Measurements from ENCODE around the gene PDS5A. TPM values are rescaled to one million over a fixed set of nuclear protein-coding genes. Genes with fewer than 3 reads are reported as not detected.

Gene PDS5A
- total and polyA plus RNA-seq, 2 donors from 2014 or later, result 13.1 to 59.8 TPM

DNA sequence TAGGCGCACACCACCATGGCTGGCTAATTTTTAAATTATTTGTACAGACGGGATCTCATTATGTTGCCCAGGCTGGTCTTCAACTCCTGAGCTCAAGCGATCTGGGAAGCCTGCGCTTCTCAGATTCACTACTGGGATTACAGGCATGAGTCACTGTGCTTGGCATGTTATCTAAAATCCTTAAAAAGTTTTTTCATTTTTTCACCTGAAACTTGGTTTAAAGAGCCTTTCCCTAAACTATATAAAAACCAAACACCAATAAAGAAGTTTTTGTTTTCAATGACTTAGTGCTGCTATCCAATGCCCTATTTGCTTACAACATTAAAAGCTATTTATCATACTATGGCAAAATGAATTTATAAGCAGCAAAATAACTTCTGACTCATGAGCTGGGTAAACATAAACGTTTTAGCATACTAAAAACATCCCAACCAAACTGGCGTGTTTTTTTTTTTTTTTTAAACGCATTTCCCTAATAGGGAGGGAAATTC, 151.9 kb downstream of the PDS5A start:
- no peak for FAIRE-seq
- H3K27ac ChIP-seq (ENCODE audit: low read depth in 2 of 2, low read length in 2 of 2), result no peak overlapping the region

DNA sequence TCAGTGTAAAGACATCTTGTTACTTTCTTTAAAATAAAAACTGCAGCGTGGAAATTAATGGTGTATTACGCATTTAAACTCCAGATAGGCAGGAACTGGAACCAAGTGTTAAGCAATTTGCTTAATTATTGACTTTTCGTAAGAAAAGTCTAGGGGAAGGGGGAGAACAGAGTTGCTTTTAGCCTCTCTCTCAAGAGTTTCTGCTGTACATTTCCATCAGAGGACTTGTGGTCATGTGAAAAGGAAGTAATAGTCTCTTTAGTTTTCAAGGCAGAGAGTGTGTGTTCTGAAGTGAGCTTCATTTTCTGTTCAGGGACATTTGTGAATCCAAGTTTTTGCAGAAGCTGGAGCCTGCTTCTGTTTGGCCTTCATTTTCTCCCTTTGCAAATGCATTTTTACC, 152.6 kb downstream of the PDS5A start:
- no peak for FAIRE-seq
- Histone ChIP-seq H3K27ac (ENCODE audit: low read depth in 2 of 2, low read length in 2 of 2) (no peak overlapping the region), H3K4me1 (ENCODE audit: control insufficient read depth in 2 of 3, insufficient read depth in 2 of 3, low read depth in 1 of 3, low read length in 3 of 3) (no peaks in the 10 kb centered on the region), H3K27me3 (ENCODE audit: control insufficient read depth, insufficient read depth, low read length) (no peaks in the 10 kb centered on the region), H3K4me3 (ENCODE audit: low read length in 3 of 3) (no peak overlapping the region), H3K9me3 (ENCODE audit: control insufficient read depth in 2 of 3, insufficient read depth in 1 of 3, low read length in 3 of 3) (no peaks in the 10 kb centered on the region), H3K9ac (ENCODE audit: low read length in 3 of 3) (no peak overlapping the region), H3K36me3 (ENCODE audit: control insufficient read depth in 2 of 3, insufficient read depth in 3 of 3, low read length in 3 of 3) (peaks cover 0 to 3% (median 0%) of the 10 kb centered on the region in 3 donors)
- TF ChIP-seq, protein P1, sequence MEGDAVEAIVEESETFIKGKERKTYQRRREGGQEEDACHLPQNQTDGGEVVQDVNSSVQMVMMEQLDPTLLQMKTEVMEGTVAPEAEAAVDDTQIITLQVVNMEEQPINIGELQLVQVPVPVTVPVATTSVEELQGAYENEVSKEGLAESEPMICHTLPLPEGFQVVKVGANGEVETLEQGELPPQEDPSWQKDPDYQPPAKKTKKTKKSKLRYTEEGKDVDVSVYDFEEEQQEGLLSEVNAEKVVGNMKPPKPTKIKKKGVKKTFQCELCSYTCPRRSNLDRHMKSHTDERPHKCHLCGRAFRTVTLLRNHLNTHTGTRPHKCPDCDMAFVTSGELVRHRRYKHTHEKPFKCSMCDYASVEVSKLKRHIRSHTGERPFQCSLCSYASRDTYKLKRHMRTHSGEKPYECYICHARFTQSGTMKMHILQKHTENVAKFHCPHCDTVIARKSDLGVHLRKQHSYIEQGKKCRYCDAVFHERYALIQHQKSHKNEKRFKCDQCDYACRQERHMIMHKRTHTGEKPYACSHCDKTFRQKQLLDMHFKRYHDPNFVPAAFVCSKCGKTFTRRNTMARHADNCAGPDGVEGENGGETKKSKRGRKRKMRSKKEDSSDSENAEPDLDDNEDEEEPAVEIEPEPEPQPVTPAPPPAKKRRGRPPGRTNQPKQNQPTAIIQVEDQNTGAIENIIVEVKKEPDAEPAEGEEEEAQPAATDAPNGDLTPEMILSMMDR (IDR thresholded peaks at IDR 0.05; ENCODE audit: borderline replicate concordance, extremely low read depth, insufficient read depth), result no peak
- intact Hi-C loops (cut with DNase I), result no loop called here
- peak in 2 of 5 donors; percentile 48 to 51 for DNase-seq

More for the DNA sequence above, 151.9 kb downstream of the PDS5A start:
- Histone ChIP-seq H3K27me3 (ENCODE audit: control insufficient read depth, insufficient read depth, low read length) (no peaks in the 10 kb centered on the region), H3K9me3 (ENCODE audit: control insufficient read depth in 2 of 3, insufficient read depth in 1 of 3, low read length in 3 of 3) (no peaks in the 10 kb centered on the region), H3K4me1 (ENCODE audit: control insufficient read depth in 2 of 3, insufficient read depth in 2 of 3, low read depth in 1 of 3, low read length in 3 of 3) (no peaks in the 10 kb centered on the region), H3K9ac (ENCODE audit: low read length in 3 of 3) (no peak overlapping the region), H3K36me3 (ENCODE audit: control insufficient read depth in 2 of 3, insufficient read depth in 3 of 3, low read length in 3 of 3) (peaks cover 0 to 3% (median 2%) of the 10 kb centered on the region in 3 donors), H3K4me3 (ENCODE audit: low read length in 3 of 3) (no peak overlapping the region)
- TF ChIP-seq, protein P1 (IDR thresholded peaks at IDR 0.05; ENCODE audit: borderline replicate concordance, extremely low read depth, insufficient read depth), result no peak
- intact Hi-C loops (cut with DNase I), result no loop called here
- no peak for DNase-seq

DNA sequence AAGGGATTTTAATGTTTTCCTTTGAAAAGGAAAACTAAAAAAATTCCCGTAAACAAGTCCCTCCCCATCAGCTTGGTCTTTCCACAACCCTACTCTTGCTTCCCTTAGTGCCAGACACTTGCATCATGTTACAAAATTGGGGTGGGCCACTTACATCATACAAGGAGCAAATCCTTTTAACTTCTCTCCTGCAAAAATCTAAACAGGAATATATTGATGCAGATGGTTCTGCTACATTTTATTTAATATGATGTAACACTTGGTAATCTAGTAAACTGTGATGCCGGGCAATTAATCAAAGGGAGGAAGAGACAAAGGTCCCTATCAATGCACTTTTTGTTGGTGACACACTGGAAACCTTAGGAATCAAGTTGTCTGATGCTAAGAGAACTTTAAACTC, 154.5 kb downstream of the PDS5A start:
- Histone ChIP-seq H3K4me3 (ENCODE audit: low read length in 3 of 3) (no peak overlapping the region), H3K36me3 (ENCODE audit: control insufficient read depth in 2 of 3, insufficient read depth in 3 of 3, low read length in 3 of 3) (no peaks in the 10 kb centered on the region), H3K27me3 (ENCODE audit: control insufficient read depth, insufficient read depth, low read length) (no peaks in the 10 kb centered on the region), H3K9me3 (ENCODE audit: control insufficient read depth in 2 of 3, insufficient read depth in 1 of 3, low read length in 3 of 3) (no peaks in the 10 kb centered on the region), H3K9ac (ENCODE audit: low read length in 3 of 3) (no peak overlapping the region), H3K4me1 (ENCODE audit: control insufficient read depth in 2 of 3, insufficient read depth in 2 of 3, low read depth in 1 of 3, low read length in 3 of 3) (no peaks in the 10 kb centered on the region), H3K27ac (ENCODE audit: low read depth in 2 of 2, low read length in 2 of 2) (no peak overlapping the region)
- intact Hi-C loops (cut with DNase I), result no loop called here
- DNase-seq, result no peak
- no peak for FAIRE-seq
- TF ChIP-seq, protein P1 (IDR thresholded peaks at IDR 0.05; ENCODE audit: borderline replicate concordance, extremely low read depth, insufficient read depth), result no peak

DNA sequence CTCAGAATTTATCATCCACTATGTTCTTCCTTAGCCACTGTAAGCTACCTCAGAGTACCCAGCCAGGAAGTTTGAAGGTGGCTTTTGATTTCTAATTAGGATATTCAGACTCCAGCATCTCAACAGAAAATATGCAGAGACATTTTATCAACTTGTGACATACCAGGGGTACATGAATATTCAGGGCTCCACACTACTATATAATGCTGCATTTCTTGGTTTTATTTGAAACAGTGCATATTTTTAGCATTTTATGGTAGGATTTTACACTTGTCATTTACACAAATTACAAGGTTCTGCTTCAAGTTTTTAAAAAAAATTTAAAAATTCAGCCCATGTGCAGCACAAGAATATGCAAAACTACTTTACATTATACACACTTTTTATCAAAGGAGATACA, 155.0 kb downstream of the PDS5A start:
- Histone ChIP-seq H3K27me3 (ENCODE audit: control insufficient read depth, insufficient read depth, low read length) (no peaks in the 10 kb centered on the region), H3K36me3 (ENCODE audit: control insufficient read depth in 2 of 3, insufficient read depth in 3 of 3, low read length in 3 of 3) (no peaks in the 10 kb centered on the region), H3K4me3 (ENCODE audit: low read length in 3 of 3) (no peak overlapping the region), H3K4me1 (ENCODE audit: control insufficient read depth in 2 of 3, insufficient read depth in 2 of 3, low read depth in 1 of 3, low read length in 3 of 3) (no peaks in the 10 kb centered on the region), H3K9me3 (ENCODE audit: control insufficient read depth in 2 of 3, insufficient read depth in 1 of 3, low read length in 3 of 3) (no peaks in the 10 kb centered on the region), H3K9ac (ENCODE audit: low read length in 3 of 3) (no peak overlapping the region), H3K27ac (ENCODE audit: low read depth in 2 of 2, low read length in 2 of 2) (no peak overlapping the region)
- DNase-seq (no peak), FAIRE-seq (no peak)
- TF ChIP-seq, protein P1 (IDR thresholded peaks at IDR 0.05; ENCODE audit: borderline replicate concordance, extremely low read depth, insufficient read depth), result no peak
- intact Hi-C loops (cut with DNase I), result no loop called here

Data from kidney (tissue), 14 donors.